ENCODE results near the gene RAB22A. TPM values are rescaled to one million over a fixed set of nuclear protein-coding genes. Genes with fewer than 3 reads are reported as not detected.

Gene RAB22A
- total RNA-seq, 1 donor from 2014 or later: 7.0 TPM

- intact Hi-C loops (cut with micrococcal nuclease): no loop called here
- DNase-seq: no peak
- no peak for ATAC-seq
Measured at GRCh38 chr20:58296051-58296837, 13.3 kb upstream of the RAB22A start.

GRCh38 chr20:58297394-58297793 lies 12.1 kb upstream of the RAB22A start:
- ATAC-seq: no peak
- intact Hi-C loops (cut with micrococcal nuclease): no loop called here
- no peak for DNase-seq

- intact Hi-C loops (cut with micrococcal nuclease): no loop called here
- ATAC-seq (no peak), DNase-seq (no peak)
Measured at GRCh38 chr20:58300321-58300720, 9.2 kb upstream of the RAB22A start.

- ATAC-seq (no peak), DNase-seq (no peak)
- intact Hi-C loops (cut with micrococcal nuclease): no loop called here
Measured at GRCh38 chr20:58303547-58303946, 6.0 kb upstream of the RAB22A start.

- DNase-seq (no peak), ATAC-seq (no peak)
- intact Hi-C loops (cut with micrococcal nuclease): no loop called here
Measured at GRCh38 chr20:58305061-58305460, 4.5 kb upstream of the RAB22A start.

GRCh38 chr20:58306421-58307261 lies 2.9 kb upstream of the RAB22A start:
- no peak for ATAC-seq
- DNase-seq: peak; percentile 36
- intact Hi-C loops (cut with micrococcal nuclease): no loop called here

- ATAC-seq (no peak), DNase-seq (no peak)
- intact Hi-C loops (cut with micrococcal nuclease): no loop called here
Measured at GRCh38 chr20:58307270-58307669, 2.2 kb upstream of the RAB22A start.

GRCh38 chr20:58308290-58308679 lies 1.2 kb upstream of the RAB22A start:
- intact Hi-C loops (cut with micrococcal nuclease): no loop called here
- DNase-seq (no peak), ATAC-seq (no peak)

- intact Hi-C loops (cut with micrococcal nuclease): no loop called here
- DNase-seq: peak; percentile 82
- ATAC-seq: peak; percentile 90
Measured at GRCh38 chr20:58308680-58309527, 611 bp upstream of the RAB22A start.

- DNase-seq (no peak), ATAC-seq (no peak)
- intact Hi-C loops (cut with micrococcal nuclease): no loop called here
Measured at GRCh38 chr20:58310291-58310782, 822 bp downstream of the RAB22A start.

GRCh38 chr20:58312836-58313235 lies 3.3 kb downstream of the RAB22A start:
- DNase-seq: no peak
- intact Hi-C loops (cut with micrococcal nuclease): no loop called here

GRCh38 chr20:58313396-58313795 lies 3.9 kb downstream of the RAB22A start:
- DNase-seq: no peak
- intact Hi-C loops (cut with micrococcal nuclease): no loop called here
- no peak for ATAC-seq

More at GRCh38 chr20:58312836-58313235, 3.3 kb downstream of the RAB22A start:
- ATAC-seq: no peak

- intact Hi-C loops (cut with micrococcal nuclease): no loop called here
- no peak for ATAC-seq
Measured at GRCh38 chr20:58321205-58321604, 11.7 kb downstream of the RAB22A start.

GRCh38 chr20:58322083-58322482 lies 12.6 kb downstream of the RAB22A start:
- no peak for ATAC-seq
- no peak for DNase-seq
- intact Hi-C loops (cut with micrococcal nuclease): no loop called here

More at GRCh38 chr20:58321205-58321604, 11.7 kb downstream of the RAB22A start:
- no peak for DNase-seq

GRCh38 chr20:58325912-58326311 lies 16.4 kb downstream of the RAB22A start:
- ATAC-seq (no peak), DNase-seq (no peak)
- intact Hi-C loops (cut with micrococcal nuclease): no loop called here

GRCh38 chr20:58327211-58327610 lies 17.7 kb downstream of the RAB22A start:
- intact Hi-C loops (cut with micrococcal nuclease): no loop called here
- peak; percentile 41 for DNase-seq
- peak; percentile 77 for ATAC-seq

GRCh38 chr20:58328836-58329235 lies 19.3 kb downstream of the RAB22A start:
- no peak for DNase-seq
- no peak for ATAC-seq
- intact Hi-C loops (cut with micrococcal nuclease): no loop called here

GRCh38 chr20:58329711-58330110 lies 20.2 kb downstream of the RAB22A start:
- intact Hi-C loops (cut with micrococcal nuclease): no loop called here
- ATAC-seq (no peak), DNase-seq (no peak)

- no peak for ATAC-seq
Measured at GRCh38 chr20:58330249-58330648, 20.7 kb downstream of the RAB22A start.

More at GRCh38 chr20:58330249-58330648, 20.7 kb downstream of the RAB22A start:
- DNase-seq: no peak
- intact Hi-C loops (cut with micrococcal nuclease): no loop called here

All from left ventricle myocardium superior (tissue), 1 donor.